GM19238 (cell line): ENCODE data around the gene INAVA.
A peak's percentile ranks its signal among the peaks of the same experiment; 100 is the strongest.

Experiments used
- DNase-seq: peaks from one replicate; pipeline ENCODE4 v3.0.0; 2011; ENCODE audit warnings: low spot score; ENCODE audit not compliant: insufficient read length

Gene INAVA, protein sequence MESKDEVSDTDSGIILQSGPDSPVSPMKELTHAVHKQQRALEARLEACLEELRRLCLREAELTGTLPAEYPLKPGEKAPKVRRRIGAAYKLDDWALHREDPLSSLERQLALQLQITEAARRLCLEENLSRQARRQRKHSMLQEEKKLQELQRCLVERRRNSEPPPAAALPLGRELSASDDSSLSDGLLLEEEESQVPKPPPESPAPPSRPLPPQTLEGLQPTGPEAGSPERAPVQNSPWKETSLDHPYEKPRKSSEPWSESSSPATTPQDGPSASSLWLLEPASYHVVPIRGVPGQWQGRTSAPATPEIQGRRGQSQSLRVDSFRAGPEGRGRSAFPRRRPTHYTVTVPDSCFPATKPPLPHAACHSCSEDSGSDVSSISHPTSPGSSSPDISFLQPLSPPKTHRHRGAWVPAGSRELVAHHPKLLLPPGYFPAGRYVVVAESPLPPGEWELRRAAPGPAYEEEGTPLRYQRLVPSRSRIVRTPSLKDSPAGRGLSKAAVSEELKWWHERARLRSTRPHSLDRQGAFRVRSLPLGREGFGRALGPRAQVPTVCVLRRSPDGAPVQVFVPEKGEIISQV

DNA sequence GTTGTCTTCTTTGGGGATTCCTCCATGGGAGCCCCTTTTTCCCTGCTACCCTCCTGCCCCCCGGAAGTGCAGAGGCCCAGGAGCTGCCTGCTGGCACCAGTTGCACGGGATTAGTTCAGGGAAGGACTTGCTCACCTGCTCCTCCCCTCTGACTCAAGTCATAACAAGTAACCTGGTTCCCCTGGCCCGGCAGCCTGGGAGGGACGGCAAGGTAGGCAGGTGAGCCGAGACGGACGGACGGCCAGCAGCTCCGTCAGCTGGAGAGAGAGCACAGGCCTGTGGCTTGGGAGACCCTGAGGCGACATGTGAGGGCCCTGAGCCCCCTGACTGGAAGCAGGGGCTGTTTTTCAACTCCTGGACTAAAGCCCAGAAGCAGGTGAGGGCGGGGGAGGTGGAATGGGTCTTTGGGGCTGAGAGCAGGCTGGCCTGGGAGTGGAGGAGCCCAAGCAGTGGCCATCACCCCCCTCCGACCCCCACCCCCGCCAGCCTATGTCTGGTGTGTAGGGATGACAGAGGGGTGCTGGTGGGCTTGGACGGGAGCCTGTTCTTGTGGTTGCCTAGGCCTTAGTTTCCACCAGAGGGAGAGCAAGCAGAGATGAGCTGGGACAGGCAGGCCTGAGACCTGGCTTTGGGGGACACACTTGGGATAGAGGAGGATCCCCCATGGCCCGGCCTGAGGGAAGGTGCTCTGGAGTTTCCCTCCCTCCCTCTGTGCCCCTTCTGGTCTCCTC lies at the start of gene INAVA:
INAVA (plus strand) TSS at position 189 of the 731 bp plus-strand sequence. CDS start 3,501 bp downstream, outside the sequence.
- no peak for DNase-seq

DNA sequence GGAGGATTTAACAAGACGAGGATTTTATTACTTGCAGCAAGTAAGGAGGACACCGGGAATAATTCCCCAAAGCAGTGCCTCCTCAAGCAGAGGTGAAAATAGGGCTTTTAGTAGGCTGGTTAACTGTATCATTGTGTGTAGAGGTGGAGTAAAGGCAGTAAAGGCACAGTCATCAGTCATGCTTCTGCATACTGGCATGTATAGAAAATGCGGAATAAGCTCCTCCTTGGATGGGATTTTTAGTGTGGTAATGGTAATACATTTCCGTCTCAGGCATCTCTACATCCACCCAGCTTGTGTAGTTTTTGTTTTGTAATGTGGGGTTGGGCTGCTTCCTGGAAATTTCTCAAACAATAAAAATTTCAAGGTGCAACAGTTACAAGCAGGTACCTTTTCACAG lies 49.3 kb upstream of the INAVA start:
- no peak for DNase-seq

DNA sequence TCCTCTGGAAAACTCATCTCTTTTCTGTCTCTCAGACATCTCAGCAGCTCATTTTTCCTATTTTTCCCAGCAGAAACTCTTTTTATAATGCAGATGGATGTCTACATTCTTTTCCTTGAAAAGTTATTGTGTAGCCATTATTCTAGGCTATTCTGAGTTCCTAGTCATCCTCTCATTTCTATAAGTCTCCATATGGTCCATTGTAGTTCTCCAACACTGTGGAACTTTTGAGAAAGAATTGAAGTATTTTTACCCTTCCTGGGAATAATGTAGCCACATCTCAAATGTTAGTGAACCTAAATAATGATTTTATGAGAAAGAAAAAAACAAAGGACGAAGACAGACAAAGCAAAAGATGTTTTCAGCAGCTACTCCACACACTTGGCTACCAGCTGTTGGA lies 48.3 kb upstream of the INAVA start:
- no peak for DNase-seq

DNA sequence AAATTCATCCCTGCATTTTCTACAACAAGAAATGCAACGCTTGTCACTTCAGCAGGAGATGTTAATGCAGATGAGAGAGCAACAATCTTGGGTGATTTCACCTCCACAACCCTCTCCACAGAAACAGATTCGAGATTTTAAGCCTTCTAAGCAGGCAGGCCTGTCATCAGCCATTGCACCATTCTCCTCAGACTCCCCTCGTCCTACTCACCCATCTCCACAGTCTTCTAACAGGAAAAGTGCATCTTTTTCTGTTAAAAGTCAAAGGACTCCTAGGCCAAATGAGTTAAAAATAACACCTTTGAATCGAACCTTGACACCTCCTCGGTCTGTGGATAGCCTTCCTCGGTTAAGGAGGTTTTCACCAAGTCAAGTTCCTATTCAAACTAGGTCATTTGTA lies 45.3 kb upstream of the INAVA start:
- DNase-seq, result no peak

DNA sequence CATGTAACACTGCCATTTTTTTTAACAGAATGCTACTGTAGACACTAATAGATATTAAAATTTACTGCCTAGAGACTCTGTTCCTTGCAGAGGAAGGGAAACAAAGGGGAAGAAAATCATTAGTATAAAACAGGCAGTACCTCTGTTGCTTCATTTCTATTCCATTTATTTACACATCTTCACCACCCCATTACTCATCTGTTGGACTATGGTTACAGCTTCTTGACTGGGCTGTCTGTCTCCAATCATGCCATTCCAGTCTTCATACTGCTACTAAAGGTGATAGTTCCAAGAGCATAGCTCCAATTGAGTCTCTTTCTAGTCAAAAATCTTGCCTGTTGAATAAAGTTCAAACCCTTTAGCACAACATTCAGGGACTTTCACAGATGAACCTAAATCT lies 44.1 kb upstream of the INAVA start:
- DNase-seq, result no peak

DNA sequence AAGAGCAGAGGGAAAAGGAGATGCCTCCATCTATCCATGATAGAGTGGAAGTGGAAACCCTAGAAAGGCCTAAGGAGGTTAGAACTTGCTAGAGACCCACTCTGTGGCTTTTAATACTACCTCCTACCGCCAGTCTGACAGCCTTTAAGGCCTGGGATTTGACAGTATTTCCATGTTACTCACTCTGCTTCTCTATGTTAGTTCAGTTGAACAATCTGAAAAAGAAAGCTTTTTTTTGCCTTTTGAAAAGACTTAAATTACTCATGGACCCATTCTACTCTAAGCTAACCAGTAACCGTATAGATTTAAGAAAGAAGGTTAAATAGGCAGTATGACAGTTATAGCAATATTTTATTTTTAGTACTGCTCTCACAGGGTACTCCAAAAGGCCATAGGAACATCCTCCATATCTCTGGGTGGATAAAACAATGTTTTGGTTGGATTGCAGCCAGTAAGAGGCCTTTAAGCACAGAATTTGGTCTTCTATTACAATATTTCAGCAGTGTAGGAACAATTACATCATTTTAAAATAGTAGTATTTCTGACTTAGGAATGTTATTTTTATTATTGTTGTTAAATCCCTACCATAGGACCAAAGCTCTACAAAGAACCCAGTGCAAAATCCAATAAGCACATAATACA lies 37.9 kb upstream of the INAVA start:
- DNase-seq, result no peak

- DNase-seq, result no peak
Measured at GRCh38 chr1:200857804-200858203, 36.9 kb upstream of the INAVA start.

GRCh38 chr1:200861937-200862647 lies 32.6 kb upstream of the INAVA start:
- DNase-seq, result no peak

GRCh38 chr1:200862713-200863415 lies 31.8 kb upstream of the INAVA start:
- no peak for DNase-seq

- DNase-seq, result no peak
Measured at GRCh38 chr1:200866116-200866515, 28.6 kb upstream of the INAVA start.

DNA sequence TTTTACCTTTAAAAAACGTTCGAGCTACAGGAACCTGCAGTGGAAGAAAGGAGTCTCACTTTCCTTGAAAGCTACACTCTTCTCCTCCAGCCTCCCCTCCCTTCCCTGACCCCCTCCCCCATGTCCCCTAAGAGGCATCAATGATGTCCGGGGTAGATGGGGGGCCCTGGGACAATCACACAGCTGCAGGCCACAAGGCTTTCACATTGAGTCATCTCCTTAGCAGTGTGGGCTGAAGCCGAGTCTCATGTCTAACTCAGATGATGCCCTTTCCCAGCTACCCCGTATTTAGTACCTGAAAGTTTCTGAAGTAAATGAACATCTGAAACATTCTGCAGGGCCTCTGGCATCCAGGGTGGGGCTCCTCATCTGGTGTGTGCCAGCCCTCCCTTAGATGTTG lies 28.2 kb upstream of the INAVA start:
- DNase-seq, result peak; percentile 60

DNA sequence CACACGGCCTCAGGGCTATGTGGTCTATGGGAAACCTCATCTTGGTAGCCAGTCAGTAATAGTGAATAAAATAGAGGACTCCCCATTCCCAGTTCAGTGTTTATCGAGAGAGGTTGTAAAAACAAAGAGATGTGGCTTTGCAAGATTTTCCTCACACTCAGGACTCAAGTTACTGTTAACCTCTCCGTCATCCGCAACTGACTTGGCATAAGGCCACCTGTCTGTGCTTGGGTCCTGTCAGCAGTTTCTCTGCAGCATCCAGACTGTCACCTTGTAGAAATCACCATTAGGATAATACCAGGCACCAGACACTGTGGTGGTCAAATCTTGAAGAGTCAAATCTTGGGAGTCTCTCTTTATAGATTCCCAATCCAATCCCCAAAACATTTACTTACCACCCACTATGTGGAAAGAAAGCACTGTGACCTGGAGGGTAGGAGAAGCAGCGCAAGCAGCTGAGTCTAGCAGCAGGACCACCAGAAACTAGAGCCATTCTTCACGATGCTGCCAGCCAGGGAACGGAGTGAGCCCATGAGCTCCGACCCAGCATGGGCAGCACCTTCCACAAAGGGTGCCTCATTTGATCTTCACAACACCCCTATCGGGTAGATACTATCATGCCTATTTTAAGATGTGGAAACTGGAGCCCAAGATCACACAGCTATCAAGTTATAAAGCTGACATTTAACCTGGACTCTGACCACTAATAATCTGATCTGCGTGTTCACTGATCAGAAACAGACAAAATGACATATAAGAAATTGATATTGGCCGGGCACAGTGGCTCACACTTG lies 27.5 kb upstream of the INAVA start:
- no peak for DNase-seq

- no peak for DNase-seq
Measured at GRCh38 chr1:200869376-200869752, 25.3 kb upstream of the INAVA start.

GRCh38 chr1:200869753-200870391 lies 24.8 kb upstream of the INAVA start:
- DNase-seq, result no peak

GRCh38 chr1:200872446-200873115 lies 22.1 kb upstream of the INAVA start, which contains the start of gene GPR25:
GPR25 (plus strand) TSS chr1:200872981; CDS start chr1:200873038, 57 bp downstream.
- no peak for DNase-seq

DNA sequence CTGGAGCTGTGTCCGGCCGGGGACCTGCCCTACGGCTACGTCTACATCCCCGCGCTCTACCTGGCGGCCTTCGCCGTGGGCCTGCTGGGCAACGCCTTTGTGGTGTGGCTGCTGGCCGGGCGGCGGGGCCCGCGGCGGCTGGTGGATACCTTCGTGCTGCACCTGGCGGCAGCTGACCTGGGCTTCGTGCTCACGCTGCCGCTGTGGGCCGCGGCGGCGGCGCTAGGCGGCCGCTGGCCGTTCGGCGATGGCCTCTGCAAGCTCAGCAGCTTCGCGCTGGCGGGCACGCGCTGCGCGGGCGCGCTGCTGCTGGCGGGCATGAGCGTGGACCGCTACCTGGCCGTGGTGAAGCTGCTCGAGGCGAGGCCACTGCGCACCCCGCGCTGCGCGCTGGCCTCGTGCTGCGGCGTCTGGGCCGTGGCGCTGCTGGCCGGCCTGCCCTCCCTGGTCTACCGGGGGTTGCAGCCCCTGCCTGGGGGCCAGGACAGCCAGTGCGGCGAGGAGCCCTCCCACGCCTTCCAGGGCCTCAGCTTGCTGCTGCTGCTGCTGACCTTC lies 21.5 kb upstream of the INAVA start:
- no peak for DNase-seq

GRCh38 chr1:200873671-200874397 lies 20.9 kb upstream of the INAVA start:
- no peak for DNase-seq

DNA sequence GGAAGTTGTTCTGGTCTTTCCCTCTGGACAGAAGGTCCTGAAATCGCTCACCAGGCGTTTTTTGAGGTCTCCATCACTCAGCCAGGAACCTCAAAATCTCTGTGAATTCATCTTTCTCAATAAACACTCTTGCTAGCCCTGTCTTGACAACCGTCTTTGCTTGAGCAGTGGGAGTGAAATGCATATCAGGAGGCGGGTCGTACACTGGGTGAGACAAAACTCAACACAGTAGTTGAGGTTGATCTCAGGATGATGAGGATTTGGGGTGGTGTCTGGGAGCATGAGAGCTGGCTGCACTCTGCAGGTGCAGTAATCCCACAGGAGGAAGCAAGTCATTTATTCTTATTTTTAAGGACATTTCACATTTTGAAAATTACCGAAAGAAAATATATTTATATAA lies 20.0 kb upstream of the INAVA start:
- DNase-seq, result no peak
